ENCODE results near the gene ADAMTS8.

The ADAMTS8 gene

DNA sequence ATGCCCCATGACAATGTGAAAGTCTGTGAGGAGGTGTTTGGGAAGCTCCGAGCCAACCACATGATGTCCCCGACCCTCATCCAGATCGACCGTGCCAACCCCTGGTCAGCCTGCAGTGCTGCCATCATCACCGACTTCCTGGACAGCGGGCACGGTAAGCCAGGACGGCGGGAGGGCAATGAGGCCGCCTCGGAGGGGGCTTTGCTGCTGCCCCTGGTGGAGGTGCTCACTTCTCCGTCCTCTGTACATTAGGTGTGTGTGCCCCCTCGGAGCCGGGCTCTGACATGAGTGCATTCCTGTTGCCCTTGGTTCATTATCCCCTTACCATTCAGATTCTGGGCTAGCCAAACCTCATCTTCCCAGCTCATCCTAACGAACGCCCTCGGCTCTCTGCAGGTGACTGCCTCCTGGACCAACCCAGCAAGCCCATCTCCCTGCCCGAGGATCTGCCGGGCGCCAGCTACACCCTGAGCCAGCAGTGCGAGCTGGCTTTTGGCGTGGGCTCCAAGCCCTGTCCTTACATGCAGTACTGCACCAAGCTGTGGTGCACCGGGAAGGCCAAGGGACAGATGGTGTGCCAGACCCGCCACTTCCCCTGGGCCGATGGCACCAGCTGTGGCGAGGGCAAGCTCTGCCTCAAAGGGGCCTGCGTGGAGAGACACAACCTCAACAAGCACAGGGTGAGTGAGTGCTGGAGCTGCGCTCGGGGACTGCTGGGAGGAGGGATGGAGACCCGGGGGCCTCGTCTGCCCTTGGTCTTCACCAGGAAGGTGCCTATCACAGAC, 33.9 kb upstream of the ADAMTS8 start:
- no peak for DNase-seq

DNA sequence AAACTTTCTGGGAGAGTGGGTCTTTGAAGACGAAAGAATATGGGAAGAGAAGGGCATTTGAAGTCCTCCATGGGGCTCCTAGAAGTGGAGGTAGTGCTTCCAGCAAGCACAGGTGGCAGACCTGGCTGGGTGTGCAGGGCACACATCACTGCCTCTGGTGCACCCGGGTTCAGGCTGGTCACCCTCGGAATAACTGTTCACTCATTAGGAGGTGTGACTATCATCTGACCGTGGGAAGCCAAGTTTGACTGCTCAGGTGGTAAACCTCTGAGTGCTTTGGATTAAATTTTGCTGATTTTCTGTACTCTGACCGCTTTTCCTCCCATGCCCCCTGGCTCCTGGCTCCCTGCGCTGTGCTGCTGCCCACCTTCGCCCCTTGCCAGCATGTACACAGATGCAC, 31.1 kb upstream of the ADAMTS8 start:
- DNase-seq: no peak

DNA sequence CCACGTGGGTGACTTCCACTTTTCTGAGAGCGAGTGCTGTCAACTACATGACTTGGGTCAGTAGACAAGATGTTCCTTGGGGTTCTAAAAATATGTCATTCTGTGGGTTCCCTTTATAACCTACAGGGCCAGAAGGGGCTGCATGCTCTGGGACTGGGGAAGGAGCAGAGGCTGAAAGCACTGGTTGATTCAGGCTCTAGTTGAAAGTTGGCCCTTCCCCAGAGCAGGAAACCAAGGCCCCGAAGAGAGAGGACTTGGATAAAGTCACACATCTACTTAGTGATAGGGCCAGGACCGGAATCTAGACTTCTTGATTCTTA, 30.0 kb upstream of the ADAMTS8 start:
- no peak for DNase-seq

DNA sequence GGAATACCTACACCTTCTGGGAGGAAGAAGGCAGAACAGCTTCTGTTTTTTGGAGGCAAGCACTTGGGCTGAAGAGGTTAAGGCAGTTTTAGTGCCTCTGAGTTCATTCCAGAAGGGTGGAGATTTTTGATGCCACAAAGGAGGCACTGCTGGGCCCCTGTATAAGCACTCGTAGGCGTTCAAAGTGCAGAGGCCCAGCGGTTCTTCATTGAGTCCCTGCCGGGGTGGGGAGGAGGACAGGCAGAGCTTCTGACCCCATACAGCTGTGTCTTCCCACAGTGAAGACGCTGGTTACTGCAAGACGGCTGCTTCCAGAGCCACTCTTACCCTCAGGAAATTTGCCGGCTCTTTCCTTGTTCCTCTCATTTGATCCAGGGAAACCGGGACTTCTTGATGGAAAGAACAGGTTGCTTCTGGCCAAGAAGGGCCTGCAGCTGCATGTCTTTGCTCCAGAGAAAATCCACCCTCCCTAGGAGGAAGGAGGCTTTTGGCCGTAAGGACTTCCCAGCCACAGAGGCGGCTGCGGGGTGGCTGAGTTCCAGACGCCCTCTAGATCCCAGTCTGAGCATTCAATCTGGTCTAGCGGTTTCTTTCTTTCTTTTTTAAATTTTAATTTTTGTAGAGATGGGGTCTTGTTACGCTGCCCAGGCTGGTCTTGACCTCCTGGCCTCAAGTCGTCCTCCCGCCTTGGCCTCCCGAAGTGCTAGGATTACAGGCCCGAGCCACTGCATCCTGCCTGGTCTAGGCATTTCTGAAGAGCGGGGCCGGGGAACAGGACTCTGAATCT, 29.4 kb upstream of the ADAMTS8 start:
- DNase-seq: no peak

- no peak for DNase-seq
Measured at GRCh38 chr11:130456286-130456685, 27.9 kb upstream of the ADAMTS8 start.

- DNase-seq: no peak
Measured at GRCh38 chr11:130455483-130456127, 27.2 kb upstream of the ADAMTS8 start.

- DNase-seq: no peak
Measured at GRCh38 chr11:130454491-130455252, 26.3 kb upstream of the ADAMTS8 start.

- DNase-seq: no peak
Measured at GRCh38 chr11:130452940-130453339, 24.5 kb upstream of the ADAMTS8 start.

DNA sequence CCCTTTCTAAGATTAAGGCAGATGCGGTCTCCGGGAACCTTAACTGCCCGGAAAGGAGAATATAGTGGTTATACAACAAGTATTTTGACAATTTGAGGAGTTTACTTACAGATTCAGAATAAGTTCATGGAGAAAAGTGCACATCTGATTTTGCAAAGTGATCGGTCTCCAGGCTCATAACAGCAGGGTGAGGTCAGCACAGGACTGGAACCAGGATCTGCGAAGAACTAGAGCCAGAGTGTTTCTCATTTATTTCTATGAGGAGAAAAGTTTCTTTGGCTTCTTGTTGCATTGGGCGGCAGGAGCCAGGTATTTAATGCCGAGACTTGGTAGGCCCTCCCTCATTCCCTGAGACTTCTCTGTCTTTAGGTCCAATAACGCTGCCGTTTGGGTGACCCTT, 23.8 kb upstream of the ADAMTS8 start:
- DNase-seq: no peak

- no peak for DNase-seq
Measured at GRCh38 chr11:130451231-130452019, 23.0 kb upstream of the ADAMTS8 start.

DNA sequence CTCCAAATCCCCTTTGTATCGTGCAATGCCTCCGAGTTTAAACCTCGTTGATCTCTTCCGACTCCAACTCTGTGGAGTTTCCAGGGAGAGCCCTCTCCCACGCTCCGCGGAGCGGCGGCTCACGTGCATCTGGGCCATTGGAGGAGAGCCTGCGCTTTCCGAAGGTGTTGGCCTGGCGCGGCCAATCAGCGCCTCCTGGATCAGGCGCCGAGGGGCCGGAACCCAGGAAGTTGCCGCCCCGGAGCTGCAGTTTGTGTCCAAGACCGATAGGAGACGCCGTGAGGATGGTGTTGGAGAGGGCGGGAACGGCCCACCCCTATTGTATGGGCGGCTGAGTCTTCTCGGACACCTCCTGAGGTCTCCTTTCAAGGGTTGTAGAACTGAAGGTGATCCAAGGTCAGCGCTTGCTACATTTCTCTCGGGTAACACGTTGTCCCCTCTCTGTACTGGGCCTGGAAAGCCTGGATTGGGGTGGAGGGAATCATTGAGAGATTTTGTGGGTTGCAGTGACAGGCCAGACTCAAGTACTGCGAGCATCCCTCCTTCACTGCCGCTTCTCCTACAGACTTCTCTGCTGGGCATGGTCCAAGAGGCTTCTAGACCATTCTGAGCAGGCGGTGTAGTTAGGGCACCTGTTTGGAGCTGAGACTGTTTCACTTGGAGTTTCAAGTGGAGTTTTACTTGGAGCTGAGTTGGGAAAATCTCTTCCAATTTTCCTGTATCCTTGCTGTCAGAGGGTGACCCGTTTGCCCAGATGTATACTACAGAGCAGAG, 21.8 kb upstream of the ADAMTS8 start:
- DNase-seq: no peak

- DNase-seq: no peak
Measured at GRCh38 chr11:130449310-130449990, 21.0 kb upstream of the ADAMTS8 start.

DNA sequence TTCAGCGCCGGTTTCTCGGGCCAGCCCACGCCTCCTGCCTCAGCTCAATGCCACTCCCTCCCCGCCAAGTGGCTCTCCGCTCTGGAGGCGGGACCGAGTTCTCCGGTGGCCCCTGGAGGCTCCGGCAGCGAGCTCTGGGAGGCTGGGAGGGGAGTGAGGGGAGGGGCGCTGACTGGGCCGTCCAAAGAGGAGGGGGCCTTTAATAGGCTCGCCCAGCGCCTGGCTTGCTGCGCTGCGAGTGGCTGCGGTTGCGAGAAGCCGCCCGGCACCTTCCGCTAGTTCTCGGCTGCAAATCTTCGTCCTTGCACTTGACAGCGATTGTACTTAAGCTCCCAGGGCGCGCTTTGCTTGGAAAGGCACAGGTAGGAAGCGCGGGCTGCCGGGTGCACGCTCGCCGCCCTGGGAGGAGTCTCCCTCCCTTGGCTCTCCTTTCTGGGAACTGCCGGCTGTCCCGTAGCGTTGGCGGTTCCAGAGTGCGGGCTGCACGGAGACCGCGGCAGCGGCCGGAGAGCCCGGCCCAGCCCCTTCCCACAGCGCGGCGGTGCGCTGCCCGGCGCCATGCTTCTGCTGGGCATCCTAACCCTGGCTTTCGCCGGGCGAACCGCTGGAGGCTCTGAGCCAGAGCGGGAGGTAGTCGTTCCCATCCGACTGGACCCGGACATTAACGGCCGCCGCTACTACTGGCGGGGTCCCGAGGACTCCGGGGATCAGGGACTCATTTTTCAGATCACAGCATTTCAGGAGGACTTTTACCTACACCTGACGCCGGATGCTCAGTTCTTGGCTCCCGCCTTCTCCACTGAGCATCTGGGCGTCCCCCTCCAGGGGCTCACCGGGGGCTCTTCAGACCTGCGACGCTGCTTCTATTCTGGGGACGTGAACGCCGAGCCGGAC, 20.3 kb upstream of the ADAMTS8 start, which contains the start of gene ADAMTS15:
ADAMTS15 (plus strand) TSS at position 230 of the 894 bp plus-strand sequence; CDS start at position 559, 329 bp downstream.
- DNase-seq: peak; percentile 88

- DNase-seq: no peak
Measured at GRCh38 chr11:130448039-130448415, 19.6 kb upstream of the ADAMTS8 start.

GRCh38 chr11:130445788-130446187, 17.4 kb upstream of the ADAMTS8 start:
- DNase-seq: no peak

DNA sequence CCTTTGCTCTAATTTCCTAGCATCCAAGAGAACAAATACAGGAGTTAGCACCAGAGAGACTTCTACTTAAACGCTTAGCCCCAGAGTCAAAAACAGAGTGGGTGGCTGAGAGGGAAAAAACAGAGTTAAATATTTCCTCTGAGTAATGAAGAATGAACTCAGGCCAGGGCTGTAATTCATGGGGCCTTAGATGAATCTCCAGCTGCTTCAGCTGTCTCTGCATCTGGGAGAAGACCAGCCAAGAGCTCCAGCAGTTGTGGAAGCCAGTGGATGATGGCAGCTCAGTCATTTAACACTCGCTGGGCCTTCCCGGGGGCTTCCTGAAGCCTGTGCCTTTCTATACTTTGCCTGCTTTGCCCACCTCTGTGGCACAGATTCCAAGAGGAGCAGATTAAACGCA, 14.3 kb upstream of the ADAMTS8 start:
- DNase-seq: no peak

DNA sequence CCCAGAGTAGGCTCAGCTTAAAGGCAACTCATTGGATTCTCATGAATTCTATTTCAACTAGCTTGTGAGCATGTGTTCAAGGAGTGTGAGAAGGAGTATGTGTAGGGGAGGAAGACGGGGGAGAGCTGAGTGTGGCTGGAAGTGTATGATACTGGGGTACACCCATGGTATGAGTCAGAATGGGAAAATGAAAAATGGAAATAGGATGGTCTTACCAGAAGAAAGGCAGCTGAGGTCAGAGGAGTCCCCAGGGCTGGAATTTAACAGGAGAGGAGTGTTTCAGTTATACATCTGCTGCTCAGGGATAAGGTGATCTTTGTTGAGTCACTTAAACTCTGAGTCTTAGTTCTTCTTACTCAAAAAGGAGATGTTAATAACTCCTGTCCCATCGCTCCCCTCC, 13.3 kb upstream of the ADAMTS8 start:
- DNase-seq: no peak

GRCh38 chr11:130439876-130440275, 11.5 kb upstream of the ADAMTS8 start:
- no peak for DNase-seq

GRCh38 chr11:130439160-130439519, 10.7 kb upstream of the ADAMTS8 start:
- DNase-seq: no peak

Data from 8988T (cell line).